Stimulated activated CD4-positive, alpha-beta T cell treated with anti-CD3 and anti-CD28 coated beads, TNF-alpha, amount 100 ng/mL, for 4 hours (primary cell): ENCODE results near the gene CCDC122.

Experiments used
- DNase-seq, 3 experiments: peaks; one replicate each; pipeline ENCODE4 v3.0.0-alpha.2; 2020; ENCODE audit warnings: low read depth in 3 of 3

The CCDC122 gene

DNA sequence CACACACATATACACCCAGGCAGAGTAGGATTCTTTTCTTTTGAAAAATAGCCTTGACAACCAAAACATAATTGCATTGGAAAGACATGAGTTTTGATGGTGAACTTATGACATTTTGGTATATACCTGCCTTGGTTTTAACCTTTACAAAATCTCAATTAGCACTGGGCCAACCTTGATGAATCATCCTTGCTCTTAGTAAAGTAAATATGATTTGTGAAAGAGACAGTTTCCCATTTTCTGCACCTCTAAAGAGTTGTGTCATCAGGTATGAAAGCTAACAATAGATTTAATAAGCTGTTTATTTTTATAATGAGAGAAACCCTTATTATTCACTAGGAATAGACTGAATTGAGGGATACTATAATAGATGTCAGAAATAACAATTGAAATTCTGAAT is 77.0 kb downstream of the CCDC122 start:
- no peak for DNase-seq

- DNase-seq, result no peak
Measured at GRCh38 chr13:43800828-43801227, 78.7 kb downstream of the CCDC122 start.

- no peak for DNase-seq
Measured at GRCh38 chr13:43799191-43799590, 80.3 kb downstream of the CCDC122 start.

- no peak for DNase-seq
Measured at GRCh38 chr13:43797869-43798268, 81.7 kb downstream of the CCDC122 start.

- DNase-seq, result no peak
Measured at GRCh38 chr13:43797159-43797558, 82.4 kb downstream of the CCDC122 start.

DNA sequence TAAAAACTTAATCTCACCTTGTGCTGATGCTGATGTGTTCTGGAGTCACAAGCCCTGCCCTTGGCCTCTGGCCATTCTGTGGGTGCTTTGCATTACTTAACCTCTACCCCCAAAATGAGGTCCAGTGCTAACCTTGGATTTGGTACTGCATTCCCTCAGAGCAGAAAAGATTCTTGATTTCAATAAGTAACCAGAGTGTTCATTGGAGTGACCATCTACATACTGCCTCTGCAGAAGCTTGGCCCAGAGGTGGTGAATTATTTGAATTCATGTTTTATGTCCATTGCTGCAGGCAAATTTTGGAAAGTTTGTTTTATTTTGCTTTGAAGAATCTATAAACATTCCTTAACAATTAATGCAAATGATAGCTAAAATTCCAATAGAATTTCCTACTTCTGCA is 85.1 kb downstream of the CCDC122 start:
- no peak for DNase-seq

- DNase-seq, result no peak
Measured at GRCh38 chr13:43792076-43792881, 87.3 kb downstream of the CCDC122 start.

- DNase-seq, result no peak
Measured at GRCh38 chr13:43787997-43788396, 91.5 kb downstream of the CCDC122 start.

- no peak for DNase-seq
Measured at GRCh38 chr13:43787518-43787891, 92.0 kb downstream of the CCDC122 start.

DNA sequence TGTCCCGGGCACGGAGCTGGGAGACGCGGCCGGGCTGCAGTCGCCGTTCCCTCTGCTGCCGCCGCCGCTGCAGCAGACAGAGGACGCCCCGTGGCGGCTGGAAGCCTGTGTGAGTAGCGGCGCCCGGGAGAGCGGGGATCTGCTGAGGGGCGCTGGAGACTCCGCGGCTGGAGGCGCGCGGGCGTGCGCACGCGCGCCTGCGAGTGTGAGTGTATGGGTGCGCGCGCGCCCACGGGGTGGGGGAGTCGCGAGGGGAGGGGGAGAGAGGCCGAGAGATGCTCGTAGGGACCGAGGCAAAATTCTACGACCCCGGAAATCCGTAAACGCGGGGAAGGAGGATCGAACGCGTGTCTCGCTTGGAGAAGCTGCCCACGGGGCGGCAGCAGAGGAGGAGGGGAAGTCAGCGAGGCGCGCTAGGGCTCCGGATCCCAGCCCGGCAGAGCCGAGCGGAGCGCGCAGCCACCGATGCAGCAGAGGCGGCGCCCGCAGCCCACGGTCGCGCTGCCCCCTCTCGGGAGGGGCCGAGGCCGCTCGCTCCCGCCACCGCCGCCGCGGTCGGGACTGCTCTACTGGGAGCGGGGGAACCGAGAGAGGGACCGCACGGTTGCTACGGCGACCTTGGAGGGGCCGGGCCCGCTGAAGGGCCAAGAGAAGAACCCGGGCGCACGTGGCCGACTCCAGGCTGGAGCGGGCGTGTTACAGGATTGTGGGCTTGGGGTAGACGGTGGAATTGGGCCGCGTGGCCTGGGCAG is 92.6 kb downstream of the CCDC122 start, which contains the start of gene ENOX1:
TSS of gene ENOX1 (minus strand) at position 207 of the 752 bp plus-strand sequence.
- peak in 1 of 3 experiments; percentile 3 for DNase-seq

DNA sequence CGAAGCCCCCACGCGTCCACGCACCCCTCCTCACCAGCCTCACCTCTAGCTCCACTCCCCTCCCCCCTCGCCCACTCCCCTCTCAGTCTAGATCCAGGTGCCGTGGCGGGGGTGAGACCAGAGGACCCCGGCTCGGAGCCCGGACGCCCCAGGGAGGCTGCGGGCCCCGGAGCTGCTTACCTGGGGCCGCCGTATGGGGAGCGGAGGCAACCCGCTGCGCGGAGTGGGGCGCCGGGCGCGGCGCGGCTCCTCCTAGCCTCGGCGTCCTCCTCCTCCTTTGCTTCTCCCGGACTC is 93.1 kb downstream of the CCDC122 start:
- no peak for DNase-seq
